ENCODE measurements around the gene IRF2.

- TF ChIP-seq EP300 (IDR thresholded peaks at IDR 0.05), result no peak
- peak; percentile 11 for TF ChIP-seq POLR2A (IDR thresholded peaks at IDR 0.05)
- peak in 1 of 3 donors; percentile 11 for TF ChIP-seq CTCF (IDR thresholded peaks at IDR 0.05)
Observed at GRCh38 chr4:184472614-184473498, 1.5 kb downstream of the IRF2 start.

Measured in ovary (tissue), 3 donors.